ENCODE data around the gene DHRSX. TPM values are rescaled to one million over a fixed set of nuclear protein-coding genes. Genes with fewer than 3 reads are reported as not detected.

DHRSX gene
- total and polyA plus RNA-seq, 7 donors: 5.6 to 19.3 (median 9.6) TPM

GRCh38 chrX:2546496-2546895 is 45.7 kb upstream of the DHRSX start:
- WGBS, 3 donors: 54 to 95% (median 82%) methylated on average over 1 of the region's 1 CpG
- H3K9me3 ChIP-seq: no peaks in the 10 kb centered on the region
- intact Hi-C loops (cut with DNase I): no loop called here
- H3K27ac ChIP-seq: no peak overlapping the region
- ATAC-seq (no peak), DNase-seq (no peak)
- H3K4me3 ChIP-seq: no peak overlapping the region
- no peak for TF ChIP-seq CTCF (IDR thresholded peaks at IDR 0.05)
- H3K4me1 ChIP-seq: no peaks in the 10 kb centered on the region
- no peaks in the 10 kb centered on the region for H3K36me3 ChIP-seq (ENCODE audit: insufficient read depth in 1 of 2, low read depth in 1 of 2)
- H3K27me3 ChIP-seq (ENCODE audit: insufficient read depth in 3 of 3, low read length in 2 of 3): peaks cover 0 to 3% (median 2%) of the 10 kb centered on the region in 3 donors

- H3K27me3 ChIP-seq (ENCODE audit: insufficient read depth in 3 of 3, low read length in 2 of 3): peaks cover 0 to 2% (median 0%) of the 10 kb centered on the region in 3 donors
- DNase-seq: no peak
- WGBS, 3 donors: 40 to 56% (median 56%) methylated on average over 1 of the region's 1 CpG
- no peak for ATAC-seq
- no peak overlapping the region for H3K4me3 ChIP-seq
- intact Hi-C loops (cut with DNase I): no loop called here
- no peak for TF ChIP-seq CTCF (IDR thresholded peaks at IDR 0.05)
- no peaks in the 10 kb centered on the region for H3K4me1 ChIP-seq
- H3K9me3 ChIP-seq: no peaks in the 10 kb centered on the region
- no peak overlapping the region for H3K27ac ChIP-seq
- no peaks in the 10 kb centered on the region for H3K36me3 ChIP-seq (ENCODE audit: insufficient read depth in 1 of 2, low read depth in 1 of 2)
Measured at GRCh38 chrX:2545144-2545543, 44.4 kb upstream of the DHRSX start.

- Histone ChIP-seq H3K4me1 (no peaks in the 10 kb centered on the region), H3K27ac (no peak overlapping the region), H3K9me3 (no peaks in the 10 kb centered on the region), H3K27me3 (ENCODE audit: insufficient read depth in 3 of 3, low read length in 2 of 3) (peaks cover 0 to 2% (median 0%) of the 10 kb centered on the region in 3 donors), H3K36me3 (ENCODE audit: insufficient read depth in 1 of 2, low read depth in 1 of 2) (no peaks in the 10 kb centered on the region), H3K4me3 (no peak overlapping the region)
- intact Hi-C loops (cut with DNase I): no loop called here
- ATAC-seq (no peak), DNase-seq (no peak)
- WGBS, 3 donors: 50 to 66% (median 61%) methylated on average over 7 of the region's 7 CpGs
- TF ChIP-seq CTCF (IDR thresholded peaks at IDR 0.05): no peak
Measured at GRCh38 chrX:2542826-2543521, 42.2 kb upstream of the DHRSX start.

DNA sequence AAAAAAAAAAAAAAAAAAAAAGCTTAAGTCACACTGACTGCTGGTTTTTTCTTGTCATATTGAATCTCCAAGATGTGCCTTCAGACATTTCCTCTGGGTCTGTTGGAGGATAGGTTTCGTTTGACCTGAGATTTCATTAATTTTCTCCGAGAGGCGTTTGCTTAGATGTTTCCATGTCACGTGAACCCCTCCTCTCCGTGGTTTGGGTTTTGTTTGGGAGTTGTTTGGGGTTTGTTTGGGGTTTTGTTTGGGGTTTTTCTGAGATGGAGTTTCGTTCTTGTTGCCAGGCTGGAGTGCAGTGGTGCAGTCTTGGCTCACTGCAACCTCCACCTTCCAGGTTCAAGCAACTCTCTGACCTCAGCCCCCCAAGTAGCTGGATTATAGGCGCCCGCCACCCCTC is 40.8 kb upstream of the DHRSX start:
- intact Hi-C loops (cut with DNase I): no loop called here
- H3K4me1 ChIP-seq: no peaks in the 10 kb centered on the region
- WGBS, 3 donors: 78 to 90% (median 89%) methylated on average over 8 of the region's 8 CpGs
- H3K4me3 ChIP-seq: no peak overlapping the region
- no peaks in the 10 kb centered on the region for H3K36me3 ChIP-seq (ENCODE audit: insufficient read depth in 1 of 2, low read depth in 1 of 2)
- no peak for ATAC-seq
- H3K9me3 ChIP-seq: no peaks in the 10 kb centered on the region
- peaks cover 0 to 2% (median 0%) of the 10 kb centered on the region in 3 donors for H3K27me3 ChIP-seq (ENCODE audit: insufficient read depth in 3 of 3, low read length in 2 of 3)
- DNase-seq: no peak
- no peak overlapping the region for H3K27ac ChIP-seq
- TF ChIP-seq CTCF (IDR thresholded peaks at IDR 0.05): no peak

All from psoas muscle (tissue), 8 donors.